ENCODE results near the gene MYEF2. TPM values are rescaled to one million over a fixed set of nuclear protein-coding genes. Genes with fewer than 3 reads are reported as not detected.

Gene MYEF2
- total and polyA plus RNA-seq, 2 of the 8 experiments (the other 6 are each of a cell fraction or from before 2014, with no cell fraction given): 18.9 to 79.2 TPM

- Histone ChIP-seq H2AFZ (ENCODE audit: low read length) (no peak overlapping the region), H3K9ac (replicated peaks in 1 of 4; ENCODE audit: extremely low read depth in 1 of 4, low read depth in 3 of 4, low read length in 3 of 4) (no peak overlapping the region), H2AK5ac (ENCODE audit: low read depth, low read length) (no peak overlapping the region), H3K18ac (ENCODE audit: extremely low read depth, low read length) (no peak overlapping the region), H3K36me3 (ENCODE audit: control insufficient read depth in 2 of 4, insufficient read depth in 4 of 4, low read length in 3 of 4) (peaks cover 0 to 44% (median 8%) of the 10 kb centered on the region in 4 experiments; a peak in 2 of 8 replicates), H3K27me3 (replicated peaks in 1 of 4; ENCODE audit: control insufficient read depth in 3 of 4, extremely low read depth in 1 of 4, insufficient read depth in 3 of 4, low read length in 3 of 4) (no peaks in the 10 kb centered on the region), H3K79me2 (ENCODE audit: control insufficient read depth in 1 of 2, insufficient read depth in 2 of 2, low read length in 2 of 2) (peaks cover 0 to 64% of the 10 kb centered on the region in 2 experiments; a peak in 3 of 4 replicates), H3K56ac (replicated peaks; ENCODE audit: insufficient read length, low read depth, low read length) (no peak overlapping the region), H4K8ac (ENCODE audit: extremely low read depth, insufficient read depth, low read length) (no peak overlapping the region), H4K5ac (ENCODE audit: insufficient read length, low read depth, low read length) (no peak overlapping the region), H4K91ac (replicated peaks; ENCODE audit: insufficient read length, low read length) (no peak overlapping the region), H2BK20ac (ENCODE audit: low read length) (no peak overlapping the region), H3K4ac (replicated peaks; ENCODE audit: insufficient read length, low read depth, low read length) (no peak overlapping the region), H2BK120ac (replicated peaks; ENCODE audit: low read depth, low read length) (no peak overlapping the region), H3K23me2 (ENCODE audit: low read depth, low read length) (no peaks in the 10 kb centered on the region), H2BK12ac (ENCODE audit: low read depth, low read length) (no peak overlapping the region), H3K14ac (ENCODE audit: insufficient read length) (no peak overlapping the region), H3K23ac (ENCODE audit: insufficient read length) (no peak overlapping the region), H3K4me3 (ENCODE audit: extremely low read depth in 1 of 4, insufficient read depth in 2 of 4, low read depth in 3 of 4, low read length in 4 of 4) (no peak overlapping the region), H2BK5ac (ENCODE audit: low read depth, low read length) (no peak overlapping the region), H3K27ac (ENCODE audit: low read depth, low read length) (no peak overlapping the region), H3K4me2 (ENCODE audit: insufficient read depth in 1 of 2, low read depth in 2 of 2, low read length in 2 of 2) (no peak overlapping the region), H3K4me1 (replicated peaks in 1 of 4; ENCODE audit: control insufficient read depth in 3 of 4, insufficient read depth in 4 of 4, low read length in 3 of 4) (peaks cover 0 to 3% (median 0%) of the 10 kb centered on the region in 4 experiments; a peak in 1 of 7 replicates), H3K79me1 (ENCODE audit: low read depth, low read length) (no peaks in the 10 kb centered on the region), H4K20me1 (replicated peaks in 1 of 2; ENCODE audit: control insufficient read depth in 1 of 2, insufficient read depth in 2 of 2, low read length in 2 of 2) (no peaks in the 10 kb centered on the region), H3K9me3 (ENCODE audit: insufficient read depth in 2 of 2, low read depth in 1 of 2, low read length in 1 of 2) (no peaks in the 10 kb centered on the region), H2BK15ac (ENCODE audit: low read length) (no peak overlapping the region)
- whole genome bisulfite sequencing, 2 experiments (ENCODE audit: extremely low coverage in 1 of 2, insufficient coverage in 1 of 2, insufficient read length in 1 of 2, insufficient replicate concordance in 2 of 2, low coverage in 1 of 2, low lambda C conversion rate in 2 of 2, missing lambda C conversion rate in 1 of 2): 61% methylated on average over 3 of the region's 3 CpGs; no CpG with 5 or more reads in 1 of the 2 experiments
- FAIRE-seq (no peak), DNase-seq (ENCODE audit: low read depth in 1 of 2, low spot score in 2 of 2) (no peak)
- POLR2A ChIA-PET (ENCODE audit: partially characterized antibody): interaction anchor here (1.2 kb wide), 1 partner anchor 9 kb away, joined by 6 read pairs; the partner anchor contains the start of gene MYEF2
- CTCF ChIA-PET (ENCODE audit: partially characterized antibody): no interaction called here
- TF ChIP-seq SRF (IDR thresholded peaks at IDR 0.05; ENCODE audit: low read depth, low read length) (no peak), KDM1A (IDR thresholded peaks at IDR 0.05; ENCODE audit: borderline replicate concordance, low read length) (no peak), RAD21 (IDR thresholded peaks at IDR 0.05 in 1 of 2, conservative IDR thresholded peaks at IDR 0.05 in 1 of 2; ENCODE audit: low read depth in 2 of 2, low read length in 2 of 2) (no peak), MAX (IDR thresholded peaks at IDR 0.05) (no peak), GABPA (IDR thresholded peaks at IDR 0.05; ENCODE audit: borderline replicate concordance, insufficient read depth, low read length) (no peak), FOSL1 (IDR thresholded peaks at IDR 0.05; ENCODE audit: insufficient read depth, low read depth, low read length) (no peak), POLR2AphosphoS5 (IDR thresholded peaks at IDR 0.05; ENCODE audit: low read depth, low read length) (no peak), SP1 (IDR thresholded peaks at IDR 0.05; ENCODE audit: low read depth, low read length) (no peak), CHD1 (IDR thresholded peaks at IDR 0.05; ENCODE audit: low read depth, low read length) (no peak)
- TF ChIP-seq, protein P1, sequence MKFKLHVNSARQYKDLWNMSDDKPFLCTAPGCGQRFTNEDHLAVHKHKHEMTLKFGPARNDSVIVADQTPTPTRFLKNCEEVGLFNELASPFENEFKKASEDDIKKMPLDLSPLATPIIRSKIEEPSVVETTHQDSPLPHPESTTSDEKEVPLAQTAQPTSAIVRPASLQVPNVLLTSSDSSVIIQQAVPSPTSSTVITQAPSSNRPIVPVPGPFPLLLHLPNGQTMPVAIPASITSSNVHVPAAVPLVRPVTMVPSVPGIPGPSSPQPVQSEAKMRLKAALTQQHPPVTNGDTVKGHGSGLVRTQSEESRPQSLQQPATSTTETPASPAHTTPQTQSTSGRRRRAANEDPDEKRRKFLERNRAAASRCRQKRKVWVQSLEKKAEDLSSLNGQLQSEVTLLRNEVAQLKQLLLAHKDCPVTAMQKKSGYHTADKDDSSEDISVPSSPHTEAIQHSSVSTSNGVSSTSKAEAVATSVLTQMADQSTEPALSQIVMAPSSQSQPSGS (IDR thresholded peaks at IDR 0.05; ENCODE audit: low read length): no peak
- TF ChIP-seq, protein P2, sequence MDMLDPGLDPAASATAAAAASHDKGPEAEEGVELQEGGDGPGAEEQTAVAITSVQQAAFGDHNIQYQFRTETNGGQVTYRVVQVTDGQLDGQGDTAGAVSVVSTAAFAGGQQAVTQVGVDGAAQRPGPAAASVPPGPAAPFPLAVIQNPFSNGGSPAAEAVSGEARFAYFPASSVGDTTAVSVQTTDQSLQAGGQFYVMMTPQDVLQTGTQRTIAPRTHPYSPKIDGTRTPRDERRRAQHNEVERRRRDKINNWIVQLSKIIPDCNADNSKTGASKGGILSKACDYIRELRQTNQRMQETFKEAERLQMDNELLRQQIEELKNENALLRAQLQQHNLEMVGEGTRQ (IDR thresholded peaks at IDR 0.05; ENCODE audit: low read length): no peak
These were observed 9.5 kb downstream of the MYEF2 start for GRCh38 chr15:48168616-48169015.
